Measurements from ENCODE around the gene BRD7.

Gene BRD7

DNA sequence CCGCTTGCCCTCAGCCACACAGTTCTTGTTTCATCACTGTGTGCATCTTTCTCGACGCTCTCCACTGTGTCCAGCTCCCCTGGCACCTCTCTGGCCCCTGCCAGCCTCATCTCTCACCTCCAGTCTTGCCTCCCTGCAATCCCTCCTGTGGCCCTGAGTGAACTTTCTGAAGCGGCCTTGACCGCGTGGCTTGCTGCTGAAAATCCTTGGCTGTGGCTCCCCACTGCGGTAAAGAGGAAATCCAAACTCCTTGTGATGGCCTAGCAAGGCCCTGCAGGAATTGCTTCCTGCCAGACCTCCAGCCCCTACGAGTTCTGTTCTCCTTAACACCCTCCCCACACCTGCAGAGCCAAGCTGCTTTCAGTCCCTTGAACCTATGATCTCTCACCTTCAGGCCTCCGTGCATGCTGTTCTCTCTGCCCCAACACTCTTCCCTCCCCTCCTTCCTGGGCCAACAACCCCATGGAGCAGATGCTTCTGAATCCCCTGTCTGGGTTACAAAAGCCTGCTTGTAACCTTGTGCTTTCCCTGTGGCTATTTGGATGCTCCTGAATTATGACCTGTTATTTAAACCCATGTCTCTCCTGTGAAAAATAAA lies 33.6 kb upstream of the BRD7 start:
- Histone ChIP-seq H3K4me3 (replicated peaks; ENCODE audit: insufficient read depth, low read length) (no peak overlapping the region), H3K27me3 (ENCODE audit: insufficient read depth, poor library complexity, severe bottlenecking) (no peaks in the 10 kb centered on the region), H3K27ac (replicated peaks) (no peak overlapping the region)
- no peak for DNase-seq (ENCODE audit: low read depth in 1 of 2, low spot score in 1 of 2)
- TF ChIP-seq, protein P1, sequence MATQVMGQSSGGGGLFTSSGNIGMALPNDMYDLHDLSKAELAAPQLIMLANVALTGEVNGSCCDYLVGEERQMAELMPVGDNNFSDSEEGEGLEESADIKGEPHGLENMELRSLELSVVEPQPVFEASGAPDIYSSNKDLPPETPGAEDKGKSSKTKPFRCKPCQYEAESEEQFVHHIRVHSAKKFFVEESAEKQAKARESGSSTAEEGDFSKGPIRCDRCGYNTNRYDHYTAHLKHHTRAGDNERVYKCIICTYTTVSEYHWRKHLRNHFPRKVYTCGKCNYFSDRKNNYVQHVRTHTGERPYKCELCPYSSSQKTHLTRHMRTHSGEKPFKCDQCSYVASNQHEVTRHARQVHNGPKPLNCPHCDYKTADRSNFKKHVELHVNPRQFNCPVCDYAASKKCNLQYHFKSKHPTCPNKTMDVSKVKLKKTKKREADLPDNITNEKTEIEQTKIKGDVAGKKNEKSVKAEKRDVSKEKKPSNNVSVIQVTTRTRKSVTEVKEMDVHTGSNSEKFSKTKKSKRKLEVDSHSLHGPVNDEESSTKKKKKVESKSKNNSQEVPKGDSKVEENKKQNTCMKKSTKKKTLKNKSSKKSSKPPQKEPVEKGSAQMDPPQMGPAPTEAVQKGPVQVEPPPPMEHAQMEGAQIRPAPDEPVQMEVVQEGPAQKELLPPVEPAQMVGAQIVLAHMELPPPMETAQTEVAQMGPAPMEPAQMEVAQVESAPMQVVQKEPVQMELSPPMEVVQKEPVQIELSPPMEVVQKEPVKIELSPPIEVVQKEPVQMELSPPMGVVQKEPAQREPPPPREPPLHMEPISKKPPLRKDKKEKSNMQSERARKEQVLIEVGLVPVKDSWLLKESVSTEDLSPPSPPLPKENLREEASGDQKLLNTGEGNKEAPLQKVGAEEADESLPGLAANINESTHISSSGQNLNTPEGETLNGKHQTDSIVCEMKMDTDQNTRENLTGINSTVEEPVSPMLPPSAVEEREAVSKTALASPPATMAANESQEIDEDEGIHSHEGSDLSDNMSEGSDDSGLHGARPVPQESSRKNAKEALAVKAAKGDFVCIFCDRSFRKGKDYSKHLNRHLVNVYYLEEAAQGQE (IDR thresholded peaks at IDR 0.05; ENCODE audit: insufficient replicate concordance, low read depth) = no peak
- TF ChIP-seq, protein P2, sequence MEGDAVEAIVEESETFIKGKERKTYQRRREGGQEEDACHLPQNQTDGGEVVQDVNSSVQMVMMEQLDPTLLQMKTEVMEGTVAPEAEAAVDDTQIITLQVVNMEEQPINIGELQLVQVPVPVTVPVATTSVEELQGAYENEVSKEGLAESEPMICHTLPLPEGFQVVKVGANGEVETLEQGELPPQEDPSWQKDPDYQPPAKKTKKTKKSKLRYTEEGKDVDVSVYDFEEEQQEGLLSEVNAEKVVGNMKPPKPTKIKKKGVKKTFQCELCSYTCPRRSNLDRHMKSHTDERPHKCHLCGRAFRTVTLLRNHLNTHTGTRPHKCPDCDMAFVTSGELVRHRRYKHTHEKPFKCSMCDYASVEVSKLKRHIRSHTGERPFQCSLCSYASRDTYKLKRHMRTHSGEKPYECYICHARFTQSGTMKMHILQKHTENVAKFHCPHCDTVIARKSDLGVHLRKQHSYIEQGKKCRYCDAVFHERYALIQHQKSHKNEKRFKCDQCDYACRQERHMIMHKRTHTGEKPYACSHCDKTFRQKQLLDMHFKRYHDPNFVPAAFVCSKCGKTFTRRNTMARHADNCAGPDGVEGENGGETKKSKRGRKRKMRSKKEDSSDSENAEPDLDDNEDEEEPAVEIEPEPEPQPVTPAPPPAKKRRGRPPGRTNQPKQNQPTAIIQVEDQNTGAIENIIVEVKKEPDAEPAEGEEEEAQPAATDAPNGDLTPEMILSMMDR (IDR thresholded peaks at IDR 0.05; ENCODE audit: insufficient read depth, low read length) = no peak
- TF ChIP-seq SPI1 (IDR thresholded peaks at IDR 0.05; ENCODE audit: borderline replicate concordance, low read depth) (no peak), GABPA (IDR thresholded peaks at IDR 0.05; ENCODE audit: low read depth) (no peak), POLR2AphosphoS5 (IDR thresholded peaks at IDR 0.05; ENCODE audit: low read depth) (no peak)

DNA sequence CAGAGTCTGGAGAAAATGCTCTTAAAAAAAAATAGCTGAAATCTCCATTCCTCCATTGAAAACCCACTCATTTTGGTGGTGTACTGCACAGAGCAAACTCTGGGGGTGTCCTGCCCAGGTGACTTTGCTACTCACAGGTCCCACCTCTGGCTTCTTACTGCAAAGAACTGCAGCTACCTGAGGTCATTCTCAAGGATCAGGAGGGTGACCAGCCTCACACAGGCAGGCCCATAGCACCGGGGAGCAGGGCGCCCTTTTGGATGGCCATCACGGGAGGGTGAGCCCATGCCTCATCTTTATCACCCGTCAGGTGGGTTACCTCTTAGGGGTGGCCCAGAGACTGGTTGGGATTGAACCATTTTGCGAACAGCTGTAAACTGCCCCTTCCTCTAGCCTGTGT lies 32.6 kb upstream of the BRD7 start:
- DNase-seq (ENCODE audit: low read depth in 1 of 2, low spot score in 1 of 2) = no peak
- TF ChIP-seq POLR2AphosphoS5 (IDR thresholded peaks at IDR 0.05; ENCODE audit: low read depth) (no peak), GABPA (IDR thresholded peaks at IDR 0.05; ENCODE audit: low read depth) (no peak), SPI1 (IDR thresholded peaks at IDR 0.05; ENCODE audit: borderline replicate concordance, low read depth) (no peak)
- TF ChIP-seq, protein P1 (IDR thresholded peaks at IDR 0.05; ENCODE audit: insufficient replicate concordance, low read depth) = no peak
- TF ChIP-seq, protein P2 (IDR thresholded peaks at IDR 0.05; ENCODE audit: insufficient read depth, low read length) = no peak
- H3K4me3 ChIP-seq (replicated peaks; ENCODE audit: insufficient read depth, low read length) = no peak overlapping the region
- H3K27me3 ChIP-seq (ENCODE audit: insufficient read depth, poor library complexity, severe bottlenecking) = no peaks in the 10 kb centered on the region
- no peak overlapping the region for H3K27ac ChIP-seq (replicated peaks)

DNA sequence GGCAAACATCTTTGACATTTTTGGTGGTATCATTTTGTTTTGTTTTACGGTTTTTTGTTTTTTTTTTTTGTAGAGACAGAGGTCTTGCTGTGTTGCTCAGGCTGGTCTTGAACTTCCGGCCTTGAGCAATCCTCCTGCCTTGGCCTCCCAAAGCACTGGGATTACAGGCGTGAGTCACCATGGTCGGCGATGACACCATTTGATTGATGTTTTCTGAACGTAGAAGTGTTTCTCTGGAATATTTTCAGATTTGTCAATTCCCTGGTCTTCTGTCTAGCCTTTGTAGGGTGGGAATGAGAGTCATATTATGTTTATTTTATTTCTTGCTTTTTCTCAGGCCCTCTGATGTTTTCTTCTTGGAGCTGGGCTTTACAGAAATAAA lies 32.2 kb upstream of the BRD7 start:
- no peak overlapping the region for H3K4me3 ChIP-seq (replicated peaks; ENCODE audit: insufficient read depth, low read length)
- TF ChIP-seq GABPA (IDR thresholded peaks at IDR 0.05; ENCODE audit: low read depth) = no peak
- no peak overlapping the region for H3K27ac ChIP-seq (replicated peaks)
- no peak for DNase-seq (ENCODE audit: low read depth in 1 of 2, low spot score in 1 of 2)
- H3K27me3 ChIP-seq (ENCODE audit: insufficient read depth, poor library complexity, severe bottlenecking) = no peaks in the 10 kb centered on the region

DNA sequence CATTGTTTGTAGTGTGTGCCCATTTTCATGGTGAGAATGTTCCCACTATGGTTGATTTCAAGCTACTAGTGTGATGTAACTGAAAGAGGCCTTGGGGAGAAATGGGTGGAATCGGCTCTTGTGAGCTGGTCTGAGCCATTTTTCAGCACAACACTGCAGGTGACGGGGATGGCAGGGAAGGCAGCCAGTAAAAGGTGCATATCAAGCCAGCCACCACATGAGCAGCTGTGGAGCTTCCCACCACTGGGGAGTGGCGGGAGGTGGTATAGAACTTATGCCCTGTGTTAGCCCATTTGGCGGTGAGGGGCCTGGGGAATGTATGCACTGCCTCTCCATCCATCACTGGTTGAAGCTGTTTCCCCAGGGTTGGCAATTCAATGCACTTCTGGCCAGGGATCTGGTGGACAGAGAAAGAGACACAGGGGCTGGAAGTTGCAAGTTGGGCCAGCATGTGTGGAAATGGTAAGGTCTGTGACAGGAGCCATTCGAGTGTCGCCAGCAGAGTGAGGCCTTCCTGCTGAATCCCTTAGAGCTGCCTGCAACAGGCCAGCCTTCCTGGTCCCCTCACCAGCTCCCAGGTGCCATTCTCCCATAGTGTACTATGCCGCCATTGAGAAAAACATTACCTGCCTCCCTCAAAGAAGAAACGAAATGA lies 31.7 kb upstream of the BRD7 start:
- DNase-seq (ENCODE audit: low read depth in 1 of 2, low spot score in 1 of 2) = no peak
- H3K27ac ChIP-seq (replicated peaks) = no peak overlapping the region
- no peaks in the 10 kb centered on the region for H3K27me3 ChIP-seq (ENCODE audit: insufficient read depth, poor library complexity, severe bottlenecking)
- H3K4me3 ChIP-seq (replicated peaks; ENCODE audit: insufficient read depth, low read length) = no peak overlapping the region
- TF ChIP-seq SPI1 (IDR thresholded peaks at IDR 0.05; ENCODE audit: borderline replicate concordance, low read depth) (no peak), GABPA (IDR thresholded peaks at IDR 0.05; ENCODE audit: low read depth) (no peak), POLR2AphosphoS5 (IDR thresholded peaks at IDR 0.05; ENCODE audit: low read depth) (no peak)
- TF ChIP-seq, protein P1 (IDR thresholded peaks at IDR 0.05; ENCODE audit: insufficient replicate concordance, low read depth) = no peak
- TF ChIP-seq, protein P2 (IDR thresholded peaks at IDR 0.05; ENCODE audit: insufficient read depth, low read length) = no peak

Measured in HL-60 (cell line).